Naive thymus-derived CD4-positive, alpha-beta T cell (primary cell): ENCODE results near the gene LOX. TPM values are rescaled to one million over a fixed set of nuclear protein-coding genes. Genes with fewer than 3 reads are reported as not detected.
"Not testable (repeated sequence)": the region's sequence is repeated elsewhere in the genome, so short reads cannot be mapped to it uniquely, and the experiment has no call there.

Source experiments
- ATAC-seq: fragments of 150-1000 bp; cut with Tn5 transposase; 2 replicates; pipeline ENCODE4 v1.10.0; 2021; ENCODE audit warnings: mild to moderate bottlenecking, moderate library complexity
- CTCF ChIA-PET: fragments of 350-600 bp; sonication (Branson Sonifier 250); formaldehyde crosslinking; loops from one replicate; lab custom pipeline; 2021; ENCODE audit warnings: antibody characterized with exemption; lab: Charles Lee
- POLR2A ChIA-PET: fragments of 350-600 bp; sonication (Branson Sonifier 250); formaldehyde crosslinking; loops from one replicate; lab custom pipeline; 2021; ENCODE audit warnings: antibody characterized with exemption, inconsistent platforms; lab: Charles Lee
- DNase-seq, 9 donors: peaks; one replicate each; pipeline versions ENCODE4 v3.0.0 to v3.0.0-alpha.2; 2020 to 2022; ENCODE audit warnings: mixed read lengths in 1 of 9
- H3K27ac ChIP-seq: one replicate; pipeline ENCODE4 v1.7.0; 2013; ENCODE audit warnings: mild to moderate bottlenecking, low read depth, low read length, moderate library complexity
- H3K27me3 ChIP-seq, 2 donors: one replicate each; pipeline ENCODE4 v1.7.0; 2013; ENCODE audit warnings: low read length in 2 of 2, mild to moderate bottlenecking in 2 of 2, moderate library complexity in 2 of 2; ENCODE audit not compliant: control insufficient read depth in 2 of 2, insufficient read depth in 2 of 2
- H3K36me3 ChIP-seq, 3 experiments: 1 replicate in 2 of 3; 2 replicates in 1 of 3; pipeline ENCODE4 v1.7.0; 2013; ENCODE audit warnings: low read length in 3 of 3, mild to moderate bottlenecking in 3 of 3, moderate library complexity in 1 of 3; ENCODE audit not compliant: insufficient read depth in 3 of 3, control insufficient read depth in 2 of 3
- H3K4me1 ChIP-seq, 2 donors: one replicate each; pipeline ENCODE4 v1.7.0; 2013; ENCODE audit warnings: low read length in 2 of 2, mild to moderate bottlenecking in 2 of 2, moderate library complexity in 1 of 2; ENCODE audit not compliant: control insufficient read depth in 2 of 2, insufficient read depth in 2 of 2
- H3K4me3 ChIP-seq: 2 replicates; pipeline ENCODE4 v1.7.0; 2013; ENCODE audit warnings: mild to moderate bottlenecking, low read length
- H3K9me3 ChIP-seq, 3 experiments: 1 replicate in 2 of 3; 2 replicates in 1 of 3; pipeline ENCODE4 v1.7.0; 2013; ENCODE audit warnings: low read length in 3 of 3; ENCODE audit not compliant: control insufficient read depth in 2 of 3
- H3K27ac Mint-ChIP-seq, 9 donors: one replicate each; pipeline ENCODE4 v1.8.0; 2020 to 2022; ENCODE audit warnings: mixed read lengths in 9 of 9, mild to moderate bottlenecking in 8 of 9, moderate library complexity in 5 of 9, inconsistent platforms in 2 of 9
- H3K27me3 Mint-ChIP-seq, 5 donors: one replicate each; pipeline ENCODE4 v1.8.0; 2021 to 2022; ENCODE audit warnings: mixed read lengths in 5 of 5, mild to moderate bottlenecking in 1 of 5
- H3K36me3 Mint-ChIP-seq, 5 donors: one replicate each; pipeline ENCODE4 v1.8.0; 2020 to 2022; ENCODE audit warnings: mixed read lengths in 5 of 5, mild to moderate bottlenecking in 3 of 5, inconsistent platforms in 1 of 5
- H3K4me1 Mint-ChIP-seq, 7 donors: one replicate each; pipeline ENCODE4 v1.8.0; 2020 to 2022; ENCODE audit warnings: mixed read lengths in 7 of 7, mild to moderate bottlenecking in 3 of 7, inconsistent platforms in 1 of 7
- H3K4me3 Mint-ChIP-seq, 10 donors: one replicate each; pipeline ENCODE4 v1.8.0; 2020 to 2022; ENCODE audit warnings: mild to moderate bottlenecking in 10 of 10, mixed read lengths in 10 of 10, moderate library complexity in 6 of 10, inconsistent platforms in 2 of 10
- H3K9me3 Mint-ChIP-seq, 11 donors: one replicate each; pipeline ENCODE4 v1.8.0; 2020 to 2022; ENCODE audit warnings: mixed read lengths in 11 of 11, mild to moderate bottlenecking in 4 of 11, inconsistent platforms in 1 of 11, moderate library complexity in 1 of 11
- intact Hi-C, 2 donors: fragments of 100-400 bp; cut with micrococcal nuclease; formaldehyde crosslinking; loops; one replicate each; pipeline ENCODE4 v1.15.1; 2023
- polyA plus RNA-seq, 2 donors: library from polyadenylated mRNA; unstranded; fragments of 300-500 nt; fragmentation: Illumina TruSeq; gene quantifications; one replicate each; pipeline ENCODE4 v1.2.3, GENCODE V29; 2021
- total RNA-seq, 6 experiments: library from RNA in 5 of 6; stranded (reverse) in 5 of 6; gene quantifications; 1 replicate in 5 of 6; 2 replicates in 1 of 6; pipeline ENCODE4 v1.2.3 and lab custom pipeline; 2021 to 2026

The LOX gene
- total and polyA plus RNA-seq, 7 experiments from 2014 or later = 0.18 TPM; not detected in 6

DNA sequence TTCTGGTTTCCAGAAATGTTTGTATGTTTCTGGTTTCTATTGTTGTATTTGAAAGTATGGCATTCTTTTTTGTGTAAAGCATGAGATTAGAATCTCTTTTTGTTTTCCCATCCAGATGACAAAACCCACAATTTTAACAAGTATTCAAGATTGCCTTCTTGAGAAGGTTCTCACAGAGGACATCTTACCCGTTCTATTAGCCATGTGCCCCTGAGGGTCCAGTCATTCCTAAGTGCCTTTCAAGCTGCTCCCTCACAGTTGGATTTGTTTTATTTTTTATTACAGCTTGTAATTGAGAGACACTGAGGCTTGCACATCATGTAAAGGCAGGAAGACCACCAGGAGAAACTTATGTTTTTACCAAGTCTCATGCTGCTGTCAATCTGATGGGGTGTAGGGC, 19.3 kb upstream of the LOX start:
- no peaks in the 10 kb centered on the region for H3K4me1 ChIP-seq
- H3K36me3 ChIP-seq = no peaks in the 10 kb centered on the region
- H3K27me3 Mint-ChIP-seq = peaks cover 0 to 3% (median 0%) of the 10 kb centered on the region in 5 donors
- H3K27me3 ChIP-seq = no peaks in the 10 kb centered on the region
- no peak overlapping the region for H3K27ac Mint-ChIP-seq
- intact Hi-C loops = no loop called here
- DNase-seq (no peak), ATAC-seq (no peak)
- no peaks in the 10 kb centered on the region for H3K4me1 Mint-ChIP-seq
- H3K9me3 ChIP-seq = no peaks in the 10 kb centered on the region
- H3K4me3 ChIP-seq = no peak overlapping the region
- no peak overlapping the region for H3K4me3 Mint-ChIP-seq
- ChIA-PET POLR2A (no interaction called here), CTCF (no interaction called here)
- H3K9me3 Mint-ChIP-seq = no peaks in the 10 kb centered on the region
- no peaks in the 10 kb centered on the region for H3K36me3 Mint-ChIP-seq
- H3K27ac ChIP-seq = no peak overlapping the region

DNA sequence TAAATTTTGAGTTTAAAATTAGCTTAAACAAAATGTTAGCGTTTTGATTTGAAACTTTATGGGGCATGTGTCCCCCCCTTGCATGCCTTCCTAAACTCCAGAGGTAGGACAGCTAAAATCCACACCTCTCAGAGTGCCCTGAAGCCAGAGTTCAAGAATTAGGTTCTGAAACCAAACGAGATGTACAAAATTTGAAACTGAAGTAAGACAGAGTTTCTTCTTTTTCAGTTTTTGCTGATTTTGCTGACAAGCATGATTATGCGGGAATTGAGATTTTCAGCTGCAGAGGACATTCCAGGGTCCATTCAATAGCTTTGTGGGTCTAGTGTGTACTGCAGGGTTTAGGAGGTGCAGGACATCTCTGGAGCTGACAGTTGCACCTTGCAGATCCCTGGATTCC, 17.1 kb upstream of the LOX start:
- Histone ChIP-seq H3K27me3 (no peaks in the 10 kb centered on the region), H3K27ac (no peak overlapping the region), H3K9me3 (no peaks in the 10 kb centered on the region), H3K4me1 (no peaks in the 10 kb centered on the region), H3K4me3 (no peak overlapping the region), H3K36me3 (no peaks in the 10 kb centered on the region)
- H3K27ac Mint-ChIP-seq = no peak overlapping the region
- DNase-seq (no peak), ATAC-seq (no peak)
- no peaks in the 10 kb centered on the region for H3K9me3 Mint-ChIP-seq
- intact Hi-C loops = no loop called here
- H3K36me3 Mint-ChIP-seq = no peaks in the 10 kb centered on the region
- ChIA-PET POLR2A (no interaction called here), CTCF (no interaction called here)
- no peaks in the 10 kb centered on the region for H3K4me1 Mint-ChIP-seq
- H3K27me3 Mint-ChIP-seq = peaks cover 0 to 9% (median 0%) of the 10 kb centered on the region in 5 donors
- no peak overlapping the region for H3K4me3 Mint-ChIP-seq

DNA sequence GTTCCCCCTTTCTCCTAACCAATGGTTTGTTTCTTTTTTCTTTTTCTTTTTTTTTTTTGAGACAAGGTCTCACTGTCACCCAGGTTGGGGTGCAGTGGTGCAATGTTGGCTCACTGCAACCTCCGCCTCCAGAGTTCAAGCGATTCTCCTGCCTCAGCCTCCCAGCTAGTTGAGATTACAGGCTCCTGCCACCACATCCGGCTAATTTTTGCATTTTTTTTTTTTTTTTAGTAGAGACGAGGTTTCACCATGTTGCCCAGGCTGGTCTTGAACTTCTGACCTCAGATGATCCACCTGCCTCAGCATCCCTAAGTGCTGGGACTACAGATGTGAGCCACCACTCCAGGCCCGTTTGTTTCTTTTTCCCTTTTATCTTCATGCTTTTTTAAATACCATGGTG, 16.2 kb upstream of the LOX start:
- H3K27me3 ChIP-seq, ATAC-seq, H3K36me3 Mint-ChIP-seq, H3K36me3 ChIP-seq, H3K27ac Mint-ChIP-seq, H3K27me3 Mint-ChIP-seq, CTCF ChIA-PET, H3K4me1 Mint-ChIP-seq, H3K4me3 Mint-ChIP-seq, H3K9me3 ChIP-seq, H3K9me3 Mint-ChIP-seq, POLR2A ChIA-PET, DNase-seq, H3K4me1 ChIP-seq, H3K27ac ChIP-seq, H3K4me3 ChIP-seq, intact Hi-C loops: not testable (repeated sequence)

DNA sequence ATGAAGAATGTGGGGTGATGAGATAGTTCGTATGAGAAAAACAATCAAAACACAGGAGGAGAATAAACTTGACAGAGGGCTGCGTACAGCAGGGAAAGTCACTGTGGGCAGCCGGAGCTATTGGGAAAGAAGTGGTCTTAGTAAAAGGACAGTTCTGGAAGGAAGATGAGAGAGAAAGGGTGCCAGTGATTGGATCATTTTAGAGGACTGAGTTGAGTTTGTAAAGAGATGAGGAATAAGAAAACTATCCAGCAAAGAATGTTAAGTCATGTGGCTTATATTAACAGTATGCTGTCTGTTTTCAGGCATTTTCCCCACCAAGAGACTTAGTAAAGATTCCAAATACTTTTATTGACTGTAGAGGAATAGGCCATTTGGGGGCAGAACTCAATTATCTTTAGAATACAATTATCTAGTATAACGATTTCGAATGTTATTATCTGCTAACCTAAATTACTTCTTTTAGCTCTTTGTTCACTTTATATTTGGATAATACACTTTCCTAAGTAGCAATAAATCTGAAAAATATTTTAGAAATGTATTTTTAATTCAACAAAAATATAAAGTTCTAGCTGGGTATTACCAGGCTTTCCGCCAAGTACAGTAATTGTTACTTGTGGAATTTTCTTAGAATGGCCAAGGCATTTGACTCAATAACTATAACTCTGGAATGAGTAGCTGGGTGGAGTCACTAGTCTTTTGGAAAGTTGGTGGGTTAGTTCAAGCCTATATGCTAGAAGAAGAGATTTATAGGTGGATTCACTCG, 15.5 kb upstream of the LOX start:
- Histone ChIP-seq H3K9me3 (no peaks in the 10 kb centered on the region), H3K27ac (no peak overlapping the region), H3K36me3 (no peaks in the 10 kb centered on the region), H3K27me3 (no peaks in the 10 kb centered on the region), H3K4me3 (no peak overlapping the region), H3K4me1 (no peaks in the 10 kb centered on the region)
- no peak overlapping the region for H3K27ac Mint-ChIP-seq
- H3K27me3 Mint-ChIP-seq = peaks cover 0 to 9% (median 3%) of the 10 kb centered on the region in 5 donors
- no peak for ATAC-seq
- H3K4me1 Mint-ChIP-seq = no peaks in the 10 kb centered on the region
- CTCF ChIA-PET = no interaction called here
- no peaks in the 10 kb centered on the region for H3K36me3 Mint-ChIP-seq
- POLR2A ChIA-PET = no interaction called here
- no peaks in the 10 kb centered on the region for H3K9me3 Mint-ChIP-seq
- DNase-seq = no peak
- intact Hi-C loops = no loop called here
- H3K4me3 Mint-ChIP-seq = no peak overlapping the region

DNA sequence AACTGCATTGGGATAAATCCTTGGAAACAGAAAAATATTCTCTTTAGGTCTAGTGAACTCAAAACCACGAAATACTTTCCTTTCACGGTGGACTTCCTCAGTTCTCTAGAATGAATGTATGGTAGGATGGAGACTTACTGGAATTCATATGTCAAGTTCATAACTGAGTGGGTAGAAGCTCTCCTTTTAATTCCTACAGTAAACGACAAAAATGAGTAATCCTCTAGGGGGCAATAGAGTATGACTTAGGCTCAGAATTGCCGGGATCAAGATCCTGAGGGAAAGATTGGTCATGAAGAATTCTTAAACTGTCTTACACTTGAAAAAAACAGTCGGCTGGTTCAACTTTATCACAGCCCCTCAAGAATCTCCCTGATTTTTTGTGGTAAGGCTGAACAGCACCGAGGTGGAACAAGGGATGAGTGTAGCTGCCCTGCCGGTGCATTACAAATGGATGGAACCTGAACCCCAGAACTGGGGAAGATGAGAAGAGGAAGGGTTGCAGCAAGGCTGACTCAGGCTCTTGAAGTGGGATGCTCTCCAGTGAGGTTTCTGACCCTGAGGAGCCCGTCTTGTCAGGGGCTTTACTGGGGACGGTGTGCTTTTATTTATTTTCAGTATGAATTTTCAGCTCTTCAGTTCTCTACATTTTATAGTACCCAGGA, 14.0 kb upstream of the LOX start:
- intact Hi-C loops = no loop called here
- Mint-ChIP-seq H3K27me3 (peaks cover 0 to 9% (median 7%) of the 10 kb centered on the region in 5 donors), H3K9me3 (no peaks in the 10 kb centered on the region), H3K27ac (no peak overlapping the region), H3K36me3 (no peaks in the 10 kb centered on the region), H3K4me1 (no peaks in the 10 kb centered on the region), H3K4me3 (no peak overlapping the region)
- ATAC-seq = no peak
- Histone ChIP-seq H3K4me1 (no peaks in the 10 kb centered on the region), H3K27ac (no peak overlapping the region), H3K4me3 (no peak overlapping the region), H3K27me3 (no peaks in the 10 kb centered on the region), H3K36me3 (no peaks in the 10 kb centered on the region), H3K9me3 (no peaks in the 10 kb centered on the region)
- ChIA-PET CTCF (no interaction called here), POLR2A (no interaction called here)
- DNase-seq = no peak

DNA sequence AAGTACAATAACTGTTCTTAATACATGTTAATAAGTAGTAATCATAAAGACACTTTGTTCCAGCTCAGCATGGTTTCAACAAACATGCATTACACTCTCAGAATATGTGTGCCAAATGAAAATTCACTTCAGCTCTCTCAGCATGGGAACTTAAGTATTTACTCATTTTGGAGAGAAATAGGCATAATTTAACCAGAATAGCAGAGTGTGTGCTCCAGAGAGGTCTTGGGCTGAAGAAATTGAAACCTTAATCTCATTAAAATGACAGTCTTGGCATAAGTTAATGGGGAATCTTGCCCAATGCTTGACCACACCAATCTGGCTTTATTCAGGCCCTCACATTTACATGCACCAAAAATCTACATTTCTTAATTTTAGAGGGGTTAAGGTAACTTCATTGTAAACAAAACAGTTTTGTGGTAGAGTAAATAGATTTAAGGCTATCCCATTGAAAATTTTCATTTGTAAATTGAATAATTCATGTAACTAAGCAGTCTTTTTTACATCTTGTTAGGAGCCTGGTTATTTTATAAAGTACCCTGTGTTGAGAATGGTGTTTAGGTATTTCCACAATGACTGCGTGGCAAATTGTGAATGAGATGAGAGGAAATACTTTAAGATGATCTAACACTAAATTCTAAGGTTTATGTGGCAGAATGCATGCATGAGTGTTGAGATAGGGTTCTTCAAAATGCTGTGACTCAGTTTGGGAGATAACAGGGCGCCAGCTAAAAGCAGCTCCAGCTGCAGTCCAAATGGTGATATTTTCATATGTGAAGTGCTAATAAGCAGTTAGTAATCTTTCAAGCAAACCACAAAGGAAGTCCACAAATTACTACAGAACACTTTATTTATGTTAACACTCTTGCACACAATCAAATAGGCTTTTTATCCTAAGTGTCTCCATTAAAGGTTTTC, 11.3 kb upstream of the LOX start:
- Histone ChIP-seq H3K4me3 (no peak overlapping the region), H3K4me1 (no peaks in the 10 kb centered on the region), H3K9me3 (no peaks in the 10 kb centered on the region), H3K36me3 (no peaks in the 10 kb centered on the region), H3K27me3 (no peaks in the 10 kb centered on the region), H3K27ac (no peak overlapping the region)
- intact Hi-C loops = no loop called here
- H3K36me3 Mint-ChIP-seq = no peaks in the 10 kb centered on the region
- H3K4me3 Mint-ChIP-seq = no peak overlapping the region
- ATAC-seq (no peak), DNase-seq (no peak)
- H3K27me3 Mint-ChIP-seq = peaks cover 0 to 11% (median 7%) of the 10 kb centered on the region in 5 donors
- ChIA-PET POLR2A (no interaction called here), CTCF (no interaction called here)
- no peaks in the 10 kb centered on the region for H3K4me1 Mint-ChIP-seq
- H3K27ac Mint-ChIP-seq = no peak overlapping the region
- H3K9me3 Mint-ChIP-seq = no peaks in the 10 kb centered on the region
